GM19099 (cell line): ENCODE measurements around the gene P3H4.

Source experiments
- POLR2A ChIP-seq: IDR thresholded peaks from 3 replicates; pipeline ENCODE4 v1.6.1; 2011; ENCODE audit warnings: low read depth; ENCODE audit not compliant: insufficient read length; ENCODE audit errors: extremely low read depth

P3H4 gene

DNA sequence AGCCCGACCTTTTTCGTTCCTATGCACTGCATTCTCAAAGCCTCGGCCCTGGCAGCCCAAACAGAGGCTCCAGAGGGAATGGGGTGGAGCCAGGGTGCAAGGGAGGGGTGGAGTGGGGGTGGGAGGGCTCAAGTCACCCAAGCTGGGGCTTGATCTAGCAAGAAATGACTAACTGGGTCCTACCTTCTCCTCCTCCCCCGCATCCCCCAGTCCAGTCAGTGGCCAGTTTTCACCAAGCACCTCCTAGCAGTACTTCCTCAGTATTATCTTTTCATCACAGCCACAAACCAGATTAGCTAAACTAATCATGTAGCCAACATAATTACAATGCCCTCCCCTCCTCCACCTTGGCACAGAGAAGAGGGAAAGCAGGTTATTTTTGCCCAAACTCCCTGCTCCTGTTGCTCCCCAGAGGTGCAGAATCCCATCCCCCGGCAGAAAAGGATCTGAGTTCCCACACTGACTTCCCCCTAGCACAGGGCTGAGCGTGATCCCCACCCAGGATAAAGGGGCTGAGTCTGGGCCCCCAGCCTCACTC is 27.5 kb downstream of the P3H4 start:
- TF ChIP-seq POLR2A = no peak

DNA sequence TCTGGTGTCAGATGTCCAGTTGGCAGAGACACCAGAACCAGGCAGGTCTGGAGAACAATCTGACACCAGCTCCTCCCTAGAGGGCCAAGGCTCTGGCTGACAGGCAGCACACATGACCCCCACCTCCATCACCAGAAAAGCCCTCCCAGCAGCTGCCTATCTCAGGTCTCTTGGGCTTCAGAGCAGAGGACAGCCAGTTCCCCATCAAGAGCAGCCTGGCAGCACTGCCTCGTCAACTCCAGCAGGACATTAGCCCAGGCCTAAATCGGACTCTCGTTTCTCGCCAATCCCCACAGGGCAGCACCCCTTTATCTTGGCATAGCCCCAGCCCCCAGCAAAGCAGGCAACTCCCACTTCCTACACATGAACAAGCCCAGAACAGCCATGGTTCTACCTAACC is 29.6 kb downstream of the P3H4 start:
- no peak for TF ChIP-seq POLR2A

GRCh38 chr17:41781404-41782110 is 30.2 kb downstream of the P3H4 start:
- no peak for TF ChIP-seq POLR2A

DNA sequence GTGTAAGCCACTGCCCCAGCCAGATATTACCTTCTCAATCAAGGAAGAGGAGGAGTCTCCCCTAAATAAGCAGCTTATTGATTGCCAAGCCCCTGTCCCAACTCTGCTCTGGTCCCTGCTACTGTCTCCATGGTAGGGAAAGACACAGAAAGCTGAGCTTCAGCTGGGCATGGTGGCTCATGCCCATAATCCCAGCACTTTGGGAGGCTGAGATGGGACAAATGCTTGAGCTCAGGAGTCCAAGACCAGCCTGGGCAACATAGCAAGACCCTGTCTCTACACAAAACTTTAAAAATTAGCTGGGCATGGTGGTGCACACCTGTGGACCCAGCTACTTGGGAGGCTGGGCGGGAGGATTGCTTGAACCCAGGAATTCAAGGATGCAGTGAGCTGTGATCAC is 31.8 kb downstream of the P3H4 start:
- TF ChIP-seq POLR2A = no peak

- no peak for TF ChIP-seq POLR2A
Observed at GRCh38 chr17:41777574-41778188, 34.1 kb downstream of the P3H4 start.

- TF ChIP-seq POLR2A = no peak
Observed at GRCh38 chr17:41777157-41777573, 34.6 kb downstream of the P3H4 start.

DNA sequence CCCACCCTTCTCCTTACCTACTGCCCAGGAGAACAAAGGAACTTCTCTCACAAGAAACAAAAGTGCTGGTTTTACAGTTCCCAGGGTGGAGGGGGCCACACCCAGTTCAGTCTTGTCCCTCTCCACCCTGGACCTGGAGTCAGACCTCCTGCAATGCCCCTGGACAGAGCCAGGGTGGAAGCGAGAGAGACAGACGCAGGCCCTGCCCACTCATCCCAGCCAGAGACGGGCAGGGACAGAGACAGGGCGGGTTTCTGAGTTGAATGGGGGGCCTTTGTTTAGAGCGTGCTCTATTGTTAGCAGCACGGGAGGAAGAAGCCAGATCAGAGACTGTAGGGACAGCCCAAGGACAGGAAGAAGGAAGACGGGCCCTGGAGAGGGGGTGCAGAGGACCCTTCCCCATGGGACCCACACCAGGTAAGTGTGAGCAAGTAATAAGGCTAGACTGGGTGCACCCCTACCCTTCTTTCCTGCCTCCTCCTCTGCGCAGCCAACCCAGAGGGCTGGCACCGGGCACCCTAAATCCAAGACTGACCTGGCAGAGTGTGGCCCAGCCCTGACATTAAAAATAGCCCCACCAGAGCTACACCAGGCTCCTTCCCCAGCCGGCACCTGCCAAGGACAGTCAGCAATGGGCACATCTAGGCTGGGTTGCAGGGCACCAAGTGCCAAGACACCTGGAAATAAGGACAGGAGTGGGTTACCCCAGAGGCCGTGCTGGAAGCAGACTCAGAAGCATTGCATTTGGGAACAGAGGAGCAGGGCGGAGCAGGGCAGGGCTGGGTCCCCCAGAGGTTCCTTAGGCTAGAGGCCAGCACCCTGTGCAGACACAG is 36.1 kb downstream of the P3H4 start:
- no peak for TF ChIP-seq POLR2A

DNA sequence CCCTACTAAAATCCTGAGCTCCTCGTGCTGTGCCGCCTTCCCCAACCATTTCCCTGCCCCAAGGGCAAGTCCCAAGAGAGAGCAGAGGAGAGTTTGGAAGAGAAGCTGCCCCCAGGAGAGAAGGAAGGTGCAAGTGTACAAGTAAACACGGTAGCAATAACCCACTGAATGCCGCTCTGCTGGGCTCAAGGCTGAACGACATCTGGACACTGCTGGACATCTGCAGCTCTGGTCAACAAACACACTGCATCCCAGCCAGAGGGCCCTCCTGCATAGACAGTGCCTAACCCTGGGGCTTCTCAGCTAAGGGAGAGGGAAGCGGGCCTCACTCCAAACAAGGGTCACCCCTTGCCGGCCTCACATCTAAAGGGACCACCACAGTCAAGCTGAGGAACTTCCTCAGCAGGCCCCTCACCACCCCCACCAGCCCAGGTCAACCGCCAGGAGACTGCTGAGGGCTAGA is 38.0 kb downstream of the P3H4 start:
- no peak for TF ChIP-seq POLR2A

DNA sequence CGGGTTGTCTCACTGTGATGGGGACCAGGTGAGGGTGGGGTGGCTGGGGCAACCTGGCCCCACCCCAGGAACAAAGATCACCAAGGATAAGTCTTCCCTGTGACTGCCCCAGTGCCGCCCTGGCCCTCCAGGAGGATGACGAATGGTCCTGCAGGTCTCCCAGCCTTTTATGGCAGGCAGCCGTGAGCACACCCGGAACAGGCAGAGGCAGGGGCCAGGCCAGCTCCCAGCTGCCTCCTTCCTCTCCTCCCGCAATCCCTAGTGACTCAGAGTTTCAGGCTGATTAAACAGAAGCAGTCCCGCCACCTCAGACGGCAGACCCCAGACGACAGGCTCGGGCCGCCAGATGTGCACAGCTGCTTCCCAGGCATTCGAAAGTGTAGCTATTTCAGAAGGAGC is 38.6 kb downstream of the P3H4 start:
- TF ChIP-seq POLR2A = no peak

GRCh38 chr17:41772586-41773189 is 39.1 kb downstream of the P3H4 start:
- no peak for TF ChIP-seq POLR2A

- TF ChIP-seq POLR2A = no peak
Observed at GRCh38 chr17:41772218-41772585, 39.5 kb downstream of the P3H4 start.

- peak; percentile 21 for TF ChIP-seq POLR2A
Observed at GRCh38 chr17:41771389-41772206, 40.2 kb downstream of the P3H4 start.

DNA sequence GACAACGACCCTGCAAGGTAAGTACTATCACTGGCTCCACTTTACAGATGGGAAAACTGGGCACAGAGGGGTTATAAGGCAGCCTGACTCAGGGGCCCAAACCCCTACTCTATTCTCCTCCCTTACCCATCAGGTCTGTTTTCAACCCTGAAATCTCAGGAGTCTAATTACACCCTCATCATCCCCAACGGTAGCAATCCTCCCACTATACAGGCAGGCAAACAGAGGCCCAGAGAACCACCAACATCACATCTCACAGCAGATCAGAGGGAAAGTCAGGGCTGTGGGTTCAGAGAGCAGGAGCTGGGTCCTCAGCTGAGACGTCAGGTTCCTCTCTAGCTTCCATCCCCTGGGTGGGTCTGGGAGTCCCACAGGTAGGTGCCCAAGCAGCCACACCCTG is 41.8 kb downstream of the P3H4 start:
- TF ChIP-seq POLR2A = no peak

GRCh38 chr17:41769346-41769862 is 42.3 kb downstream of the P3H4 start:
- no peak for TF ChIP-seq POLR2A
